ENCODE results near the gene TPD52L2.

GRCh38 chr20:63920226-63920625 lies 55.2 kb downstream of the TPD52L2 start:
- TF ChIP-seq POLR2AphosphoS5 (IDR thresholded peaks at IDR 0.05; ENCODE audit: low read depth, low read length) (no peak), CTCF (IDR thresholded peaks at IDR 0.05) (no peak)
